ENCODE data around the gene GLTP.
"Not testable (repeated sequence)": the region's sequence is repeated elsewhere in the genome, so short reads cannot be mapped to it uniquely, and the experiment has no call there.

GLTP gene

GRCh38 chr12:109892165-109892715 lies 11.9 kb upstream of the GLTP start:
- DNase-seq (ENCODE audit: low spot score): no peak
- TF ChIP-seq, protein P1, sequence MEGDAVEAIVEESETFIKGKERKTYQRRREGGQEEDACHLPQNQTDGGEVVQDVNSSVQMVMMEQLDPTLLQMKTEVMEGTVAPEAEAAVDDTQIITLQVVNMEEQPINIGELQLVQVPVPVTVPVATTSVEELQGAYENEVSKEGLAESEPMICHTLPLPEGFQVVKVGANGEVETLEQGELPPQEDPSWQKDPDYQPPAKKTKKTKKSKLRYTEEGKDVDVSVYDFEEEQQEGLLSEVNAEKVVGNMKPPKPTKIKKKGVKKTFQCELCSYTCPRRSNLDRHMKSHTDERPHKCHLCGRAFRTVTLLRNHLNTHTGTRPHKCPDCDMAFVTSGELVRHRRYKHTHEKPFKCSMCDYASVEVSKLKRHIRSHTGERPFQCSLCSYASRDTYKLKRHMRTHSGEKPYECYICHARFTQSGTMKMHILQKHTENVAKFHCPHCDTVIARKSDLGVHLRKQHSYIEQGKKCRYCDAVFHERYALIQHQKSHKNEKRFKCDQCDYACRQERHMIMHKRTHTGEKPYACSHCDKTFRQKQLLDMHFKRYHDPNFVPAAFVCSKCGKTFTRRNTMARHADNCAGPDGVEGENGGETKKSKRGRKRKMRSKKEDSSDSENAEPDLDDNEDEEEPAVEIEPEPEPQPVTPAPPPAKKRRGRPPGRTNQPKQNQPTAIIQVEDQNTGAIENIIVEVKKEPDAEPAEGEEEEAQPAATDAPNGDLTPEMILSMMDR (IDR thresholded peaks at IDR 0.05; ENCODE audit: extremely low read depth, missing control alignments): no peak

GRCh38 chr12:109891731-109892130 lies 11.4 kb upstream of the GLTP start:
- DNase-seq (ENCODE audit: low spot score): not testable (repeated sequence)

- TF ChIP-seq, protein P1 (IDR thresholded peaks at IDR 0.05; ENCODE audit: extremely low read depth, missing control alignments): no peak
- DNase-seq (ENCODE audit: low spot score): no peak
Observed at GRCh38 chr12:109890620-109891170, 10.4 kb upstream of the GLTP start.

DNA sequence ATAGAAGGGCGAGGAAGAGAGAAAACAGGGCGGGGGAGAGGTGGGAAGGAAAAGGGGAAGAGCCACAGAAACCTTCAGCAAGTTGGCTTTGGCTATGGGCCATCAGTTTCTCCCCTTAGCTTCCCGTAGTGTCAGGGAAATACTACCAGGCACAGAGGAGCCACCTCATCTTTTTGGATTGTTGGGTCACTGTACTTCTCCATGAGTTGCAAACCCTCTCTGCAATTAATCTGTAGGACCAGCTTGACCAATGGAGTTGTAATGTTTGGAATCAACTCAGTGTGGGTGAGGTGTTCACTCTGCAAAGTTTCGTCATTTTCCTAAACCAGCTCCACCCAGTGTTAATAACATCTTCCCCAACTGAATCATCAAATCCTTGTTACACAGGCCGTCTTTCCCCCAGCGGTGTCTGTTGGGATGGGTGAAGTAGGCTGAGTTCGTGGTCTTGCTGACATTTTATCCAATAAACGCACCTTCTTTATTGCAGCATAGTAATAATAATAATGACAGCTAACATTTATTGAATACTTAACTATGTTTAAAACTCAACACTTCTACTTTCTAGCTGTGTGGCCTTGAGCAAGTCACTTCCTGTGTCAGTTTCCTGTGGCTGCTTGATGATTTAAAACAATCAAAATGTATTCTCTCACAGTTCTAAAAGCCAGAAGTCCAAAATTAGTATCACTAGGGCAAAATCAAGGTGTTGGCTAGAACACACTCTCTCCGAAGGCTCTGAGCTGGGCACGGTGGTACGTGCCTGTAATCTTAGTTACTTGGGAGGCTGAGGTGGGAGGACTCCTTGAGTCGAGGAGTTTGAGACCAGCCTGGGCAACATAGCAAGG lies 8.1 kb upstream of the GLTP start:
- no peak for DNase-seq (ENCODE audit: low spot score)

GRCh38 chr12:109885616-109886015 lies 5.3 kb upstream of the GLTP start:
- DNase-seq (ENCODE audit: low spot score): no peak
- TF ChIP-seq, protein P1 (IDR thresholded peaks at IDR 0.05; ENCODE audit: extremely low read depth, missing control alignments): no peak

More for the DNA sequence above, 8.1 kb upstream of the GLTP start:
- TF ChIP-seq, protein P1 (IDR thresholded peaks at IDR 0.05; ENCODE audit: extremely low read depth, missing control alignments): no peak

GRCh38 chr12:109883461-109883860 lies 3.1 kb upstream of the GLTP start:
- no peak for DNase-seq (ENCODE audit: low spot score)
- TF ChIP-seq, protein P1 (IDR thresholded peaks at IDR 0.05; ENCODE audit: extremely low read depth, missing control alignments): no peak

DNA sequence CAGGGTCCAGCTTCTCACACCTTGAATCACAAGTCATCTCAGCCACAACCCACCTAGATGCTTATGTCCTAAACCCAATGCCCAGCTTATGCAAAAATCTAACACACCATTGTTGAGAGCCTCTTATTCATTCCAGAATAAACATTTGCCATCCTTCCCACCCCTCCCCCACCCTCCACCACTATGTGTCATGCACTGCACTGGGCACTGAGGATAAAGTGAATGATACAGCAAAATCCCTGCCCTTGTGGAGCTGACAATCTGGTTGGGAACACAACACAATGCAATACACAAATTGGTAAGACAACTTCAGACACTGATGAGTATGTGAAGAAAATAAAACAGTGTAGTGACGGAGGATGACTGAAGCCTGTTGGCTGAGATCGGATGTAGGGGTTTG lies 1.4 kb upstream of the GLTP start:
- DNase-seq (ENCODE audit: low spot score): no peak
- TF ChIP-seq, protein P1 (IDR thresholded peaks at IDR 0.05; ENCODE audit: extremely low read depth, missing control alignments): no peak

Data from GM20000 (cell line).